ENCODE results near the gene SEC14L3.

- TF ChIP-seq ELF4 (IDR thresholded peaks at IDR 0.05): no peak
- TF ChIP-seq SP1 (IDR thresholded peaks at IDR 0.05): no peak
- TF ChIP-seq NFRKB (IDR thresholded peaks at IDR 0.05): no peak
- no peak for TF ChIP-seq SUZ12 (IDR thresholded peaks at IDR 0.05)
These were observed 18.6 kb upstream of the SEC14L3 start for GRCh38 chr22:30490399-30490798.
